HG02571 (cell line): Measurements from ENCODE around the gene GPR162.
A peak's percentile ranks its signal among the peaks of the same experiment; 100 is the strongest.

Source experiments
- ATAC-seq: cut with Tn5 transposase; IDR thresholded peaks from one replicate; pipeline ENCODE4 v1.9.1; 2021; ENCODE audit warnings: mild to moderate bottlenecking, moderate library complexity; ENCODE audit not compliant: unreplicated experiment

Gene GPR162

GRCh38 chr12:6821591-6822425, at the start of gene GPR162:
TSS of gene GPR162 (plus strand) at chr12:6821821. CDS start at chr12:6823899, 2,078 bp downstream.
- ATAC-seq: no peak

GRCh38 chr12:6772331-6772695, 49.3 kb upstream of the GPR162 start, which contains the start of gene LAG3:
TSS of gene LAG3 (plus strand) at chr12:6772520. CDS start at chr12:6772853, 333 bp downstream.
- ATAC-seq: no peak

- no peak for ATAC-seq
Measured at GRCh38 chr12:6772726-6773589, 48.7 kb upstream of the GPR162 start.

GRCh38 chr12:6773590-6774351, 47.9 kb upstream of the GPR162 start:
- ATAC-seq: no peak

- no peak for ATAC-seq
Measured at GRCh38 chr12:6774499-6775062, 47.0 kb upstream of the GPR162 start.

GRCh38 chr12:6775185-6776174, 46.1 kb upstream of the GPR162 start:
- no peak for ATAC-seq

- ATAC-seq: no peak
Measured at GRCh38 chr12:6777386-6777785, 44.2 kb upstream of the GPR162 start.

- ATAC-seq: no peak
Measured at GRCh38 chr12:6778217-6778573, 43.4 kb upstream of the GPR162 start.

- peak; percentile 74 for ATAC-seq
Measured at GRCh38 chr12:6778574-6779550, 42.8 kb upstream of the GPR162 start.

GRCh38 chr12:6779708-6780432, 41.8 kb upstream of the GPR162 start:
- ATAC-seq: no peak

GRCh38 chr12:6780573-6780972, 41.0 kb upstream of the GPR162 start:
- ATAC-seq: no peak

- ATAC-seq: no peak
Measured at GRCh38 chr12:6782119-6782518, 39.5 kb upstream of the GPR162 start.

- ATAC-seq: no peak
Measured at GRCh38 chr12:6782850-6783566, 38.6 kb upstream of the GPR162 start.

GRCh38 chr12:6783828-6784227, 37.8 kb upstream of the GPR162 start:
- ATAC-seq: no peak

GRCh38 chr12:6784296-6784695, 37.3 kb upstream of the GPR162 start:
- ATAC-seq: no peak

- ATAC-seq: no peak
Measured at GRCh38 chr12:6784761-6785160, 36.9 kb upstream of the GPR162 start.

- no peak for ATAC-seq
Measured at GRCh38 chr12:6786416-6787094, 35.1 kb upstream of the GPR162 start.
